Activated CD8-positive, alpha-beta memory T cell treated with anti-CD3 and anti-CD28 coated beads for 24 hours (primary cell): ENCODE measurements around the gene MYT1.
"Not testable (repeated sequence)": the region's sequence is repeated elsewhere in the genome, so short reads cannot be mapped to it uniquely, and the experiment has no call there.

Experiments
- DNase-seq: peaks from one replicate; pipeline ENCODE4 v3.0.0-alpha.2; 2020

Gene MYT1

GRCh38 chr20:64220891-64221527 is 56.8 kb downstream of the MYT1 start:
- DNase-seq: no peak

DNA sequence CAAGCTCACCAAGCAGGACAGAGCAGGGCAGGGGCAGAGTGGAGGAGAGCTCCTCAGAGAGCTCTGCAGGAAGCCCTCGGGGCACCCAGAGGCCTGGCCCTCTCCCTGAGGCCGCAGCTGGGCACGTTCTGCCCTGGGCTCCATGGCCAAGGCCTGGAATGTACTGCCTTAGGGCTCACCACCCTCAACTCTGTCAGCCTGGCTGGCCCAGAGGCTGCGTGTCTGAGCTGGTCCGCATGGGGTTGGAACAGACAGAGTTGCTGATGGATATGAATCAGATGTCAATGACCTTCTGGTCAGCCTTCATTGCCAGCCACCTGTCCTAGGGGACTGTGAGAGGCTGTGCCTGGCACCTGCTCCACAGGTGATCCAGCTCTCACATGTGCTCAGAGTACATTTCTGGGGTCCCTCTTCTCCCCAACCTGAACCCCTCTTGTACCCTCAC is 58.1 kb downstream of the MYT1 start:
- DNase-seq: no peak

DNA sequence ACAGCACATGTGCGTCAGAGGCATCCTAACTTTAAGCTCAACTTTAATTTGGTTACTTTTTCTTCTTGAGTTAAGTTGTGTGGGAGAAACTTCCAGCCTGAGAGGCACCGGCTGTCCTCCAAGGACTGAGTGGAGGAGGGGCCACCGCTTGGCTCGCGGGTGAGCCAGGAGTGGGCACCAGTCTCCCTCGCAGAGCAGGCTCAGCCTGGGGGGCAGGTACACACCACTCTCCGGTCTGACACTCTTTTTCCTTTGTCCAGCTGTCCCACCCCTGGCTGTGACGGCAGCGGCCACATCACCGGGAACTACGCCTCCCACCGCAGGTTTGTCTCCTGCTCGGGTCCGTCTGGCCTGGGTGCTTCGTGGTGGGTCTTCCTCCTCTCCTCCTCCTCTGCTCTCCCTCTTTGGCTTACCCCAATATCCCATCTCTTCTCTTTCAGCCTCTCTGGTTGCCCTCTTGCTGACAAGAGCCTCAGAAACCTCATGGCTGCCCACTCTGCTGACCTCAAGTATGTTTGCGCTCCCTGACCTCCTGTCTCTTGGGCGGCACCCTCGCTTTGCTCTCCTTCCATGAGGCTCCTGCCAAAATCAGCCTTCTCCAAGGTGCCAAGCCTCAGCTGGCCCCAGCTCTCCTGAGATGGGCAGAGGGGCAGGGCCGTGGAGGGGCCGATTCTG is 58.7 kb downstream of the MYT1 start:
- no peak for DNase-seq

GRCh38 chr20:64223526-64224067 is 59.3 kb downstream of the MYT1 start:
- DNase-seq: no peak

GRCh38 chr20:64224351-64225170 is 60.3 kb downstream of the MYT1 start:
- no peak for DNase-seq

- no peak for DNase-seq
Observed at GRCh38 chr20:64225171-64225595, 60.9 kb downstream of the MYT1 start.

DNA sequence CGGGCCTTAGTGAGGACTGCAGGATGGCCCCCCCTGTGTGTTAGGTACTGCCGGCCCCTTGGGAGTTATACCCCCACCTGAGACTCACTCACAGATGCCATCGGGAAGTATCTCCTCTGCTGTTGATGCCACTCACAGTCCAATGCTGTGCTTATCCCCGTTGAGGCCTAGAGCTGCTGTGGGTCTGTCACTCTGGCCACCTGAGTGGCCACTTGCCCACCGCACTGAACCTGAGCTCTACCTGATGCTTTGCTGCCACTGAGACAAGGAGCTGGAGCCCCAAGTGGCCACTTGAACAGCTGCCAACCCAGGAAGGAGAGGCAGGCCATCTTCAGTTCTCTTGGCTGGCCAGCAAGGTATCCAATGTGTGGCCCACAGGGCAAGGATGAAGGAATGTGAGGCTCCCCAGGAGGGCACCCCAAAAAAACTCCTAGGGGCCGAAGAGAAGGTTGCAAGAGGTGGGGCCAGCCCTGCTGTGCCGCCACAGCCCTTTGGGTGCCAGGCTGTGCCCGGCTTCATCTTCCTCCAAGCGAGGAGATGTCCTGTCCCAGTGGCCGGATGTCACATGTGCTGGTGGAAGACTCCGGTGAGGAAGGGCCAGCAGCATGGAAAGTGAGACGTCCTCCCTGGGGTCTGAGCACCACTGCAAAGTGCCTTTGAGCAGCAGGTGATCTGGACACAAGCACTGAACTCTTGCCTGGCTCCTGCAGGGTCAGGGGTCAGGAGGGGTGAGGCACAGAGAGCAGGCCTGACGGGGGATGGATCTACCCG is 61.8 kb downstream of the MYT1 start:
- DNase-seq: no peak

GRCh38 chr20:64226686-64227580 is 62.7 kb downstream of the MYT1 start:
- no peak for DNase-seq

- no peak for DNase-seq
Observed at GRCh38 chr20:64228086-64228653, 63.9 kb downstream of the MYT1 start.

DNA sequence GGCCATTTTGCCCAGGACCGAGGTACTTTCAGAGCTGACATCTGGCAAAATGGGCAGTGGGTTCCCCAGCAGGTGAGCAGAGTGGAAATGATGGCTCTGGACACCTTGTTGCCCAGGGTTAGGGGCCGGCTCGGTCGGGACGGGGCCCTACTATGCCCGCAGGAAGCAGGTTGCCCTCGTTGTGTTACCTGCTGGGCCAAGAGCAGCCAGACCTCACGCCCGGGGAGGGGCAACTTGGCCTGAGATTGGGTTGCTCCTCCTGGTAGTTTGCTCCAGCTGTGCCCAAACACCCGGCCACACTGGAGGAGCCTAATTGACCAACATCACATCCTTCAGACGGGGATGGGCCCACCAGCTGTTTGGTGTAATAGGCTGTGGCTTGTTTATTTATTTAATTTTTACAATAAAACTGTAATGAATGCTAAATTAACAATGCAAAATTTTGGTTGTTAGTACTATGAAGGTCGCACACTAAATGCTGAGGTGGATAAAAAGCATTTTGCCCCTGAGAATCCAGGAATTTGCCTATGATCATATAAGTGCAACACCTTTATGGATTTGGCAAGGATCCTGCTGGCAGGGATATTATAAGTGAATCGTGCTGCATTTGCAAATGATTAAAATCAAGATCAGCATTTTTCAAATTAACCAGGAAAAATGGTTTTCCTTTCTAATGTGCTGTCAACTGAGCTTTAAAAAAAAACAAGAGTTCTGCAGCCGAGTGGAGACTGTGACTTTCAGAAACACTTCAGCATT is 64.7 kb downstream of the MYT1 start:
- no peak for DNase-seq

DNA sequence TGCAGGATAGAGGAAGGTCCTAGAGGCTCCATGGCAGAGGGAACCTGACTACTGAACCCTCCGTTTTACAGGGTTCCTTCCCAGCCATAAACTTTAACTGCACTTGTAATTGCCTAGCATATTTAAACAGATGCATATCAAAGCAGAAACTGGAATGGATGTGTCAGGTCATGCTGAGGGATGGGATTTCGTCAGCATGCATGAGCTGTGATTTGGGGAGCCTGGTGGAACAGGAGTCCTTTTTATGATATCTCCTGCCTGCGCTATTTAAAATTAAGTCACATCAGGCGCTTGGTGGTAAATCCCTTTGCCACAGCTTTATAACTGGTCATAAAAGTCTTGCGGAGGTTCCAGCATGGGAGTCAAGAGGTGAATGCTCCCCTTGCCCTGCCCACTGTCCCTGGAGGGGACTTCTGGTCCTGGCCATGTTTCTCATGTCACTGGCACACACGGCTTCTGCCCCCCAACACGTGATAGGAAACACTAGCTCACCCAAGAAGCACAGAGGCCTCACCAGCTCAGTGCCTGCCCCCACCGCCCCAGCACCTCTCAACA is 65.3 kb downstream of the MYT1 start:
- DNase-seq: no peak

DNA sequence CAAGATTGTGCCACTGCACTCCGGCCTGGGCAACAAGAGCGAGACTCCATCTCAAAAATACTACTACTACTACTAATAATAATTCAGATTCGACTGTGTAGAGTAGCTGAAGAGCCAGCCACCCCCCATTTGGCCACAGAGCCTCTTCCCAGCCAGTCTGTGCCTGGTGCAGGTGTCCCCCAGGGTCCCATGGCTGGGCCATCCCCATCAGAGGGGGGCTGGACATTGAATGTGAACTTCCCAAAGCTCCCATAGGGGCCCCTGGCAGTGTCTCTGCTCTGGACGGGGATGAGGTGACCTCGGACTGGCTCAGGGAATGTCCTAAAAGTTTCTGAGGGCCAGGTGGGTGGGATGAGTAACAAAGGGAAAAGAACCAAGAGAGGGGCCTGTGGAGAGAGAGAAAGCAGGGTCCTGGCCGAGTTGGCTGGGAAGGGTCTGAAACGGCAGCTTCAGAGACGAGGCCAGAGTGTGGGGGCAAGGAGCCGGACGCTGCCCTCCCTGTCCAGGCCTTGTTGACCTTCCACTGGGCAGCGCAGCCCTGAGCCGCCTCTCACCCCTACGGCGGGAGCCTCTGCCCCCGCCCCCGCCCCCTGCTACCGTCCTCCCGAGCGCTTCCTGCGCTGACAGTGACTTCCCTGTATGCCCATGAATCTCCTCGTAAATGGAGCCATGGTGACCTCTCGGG is 66.4 kb downstream of the MYT1 start:
- DNase-seq: no peak

DNA sequence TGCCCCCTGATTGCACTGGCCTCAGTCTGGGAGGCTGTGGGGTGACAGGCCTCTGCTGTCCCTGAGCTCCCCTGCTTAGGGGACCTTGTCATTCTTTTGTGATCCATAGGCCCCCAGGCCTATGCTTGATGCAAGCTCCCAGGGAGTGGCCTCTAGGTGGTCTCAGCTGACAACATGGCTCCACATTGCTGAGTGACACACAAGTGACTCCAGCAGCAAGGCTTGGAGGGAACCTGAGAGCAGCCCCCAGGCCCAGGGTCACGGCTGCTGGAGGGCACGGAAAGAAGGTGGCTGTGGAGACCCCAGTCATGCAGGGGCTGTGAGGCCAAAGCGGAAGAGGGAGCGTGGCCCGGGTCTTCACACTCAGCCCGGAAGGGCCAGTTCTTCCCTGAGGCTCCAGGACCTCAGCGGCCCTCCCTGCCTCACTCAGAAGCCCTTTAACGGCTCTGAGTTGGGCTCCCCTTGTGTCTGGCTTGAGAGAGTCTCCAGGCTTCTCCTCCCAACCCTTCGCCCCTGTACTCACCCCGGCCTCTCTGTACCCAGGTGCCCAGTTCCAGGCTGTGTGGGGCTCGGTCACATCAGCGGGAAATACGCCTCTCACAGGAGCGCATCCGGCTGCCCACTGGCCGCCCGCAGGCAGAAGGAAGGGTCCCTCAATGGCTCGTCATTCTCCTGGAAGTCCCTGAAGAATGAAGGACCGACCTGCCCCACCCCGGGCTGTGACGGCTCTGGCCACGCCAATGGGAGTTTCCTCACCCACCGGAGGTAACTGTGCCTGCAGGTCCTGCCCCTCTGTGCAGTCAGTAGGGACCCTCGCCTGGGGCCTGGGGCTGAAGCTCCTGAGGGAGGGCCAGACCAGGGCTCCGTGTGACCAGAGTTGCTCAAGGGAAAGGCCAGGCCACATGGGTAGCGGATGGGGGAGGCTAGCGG is 67.6 kb downstream of the MYT1 start:
- no peak for DNase-seq

- no peak for DNase-seq
Observed at GRCh38 chr20:64232794-64233193, 68.5 kb downstream of the MYT1 start.

DNA sequence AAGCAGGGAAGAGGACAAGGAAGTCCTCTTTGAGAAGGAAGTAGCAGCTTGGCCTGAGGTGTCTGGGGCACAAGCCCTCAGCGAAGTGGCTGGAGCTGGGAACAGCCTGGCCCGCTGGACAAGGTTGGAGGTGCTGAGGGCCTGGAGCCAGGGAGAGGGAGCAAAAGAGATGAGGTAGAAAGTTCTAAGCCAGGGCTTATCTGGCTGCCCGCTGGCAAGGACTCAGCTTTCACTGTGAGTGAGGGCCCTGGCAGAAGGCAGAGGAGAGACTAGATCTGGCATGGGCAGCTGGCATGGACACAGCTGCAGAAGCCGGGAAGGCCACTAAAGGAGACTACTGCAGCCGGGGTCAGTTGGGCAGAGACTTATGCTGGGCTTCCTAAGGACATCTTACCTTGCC is 69.5 kb downstream of the MYT1 start:
- no peak for DNase-seq

- no peak for DNase-seq
Observed at GRCh38 chr20:64234291-64234791, 70.1 kb downstream of the MYT1 start.

DNA sequence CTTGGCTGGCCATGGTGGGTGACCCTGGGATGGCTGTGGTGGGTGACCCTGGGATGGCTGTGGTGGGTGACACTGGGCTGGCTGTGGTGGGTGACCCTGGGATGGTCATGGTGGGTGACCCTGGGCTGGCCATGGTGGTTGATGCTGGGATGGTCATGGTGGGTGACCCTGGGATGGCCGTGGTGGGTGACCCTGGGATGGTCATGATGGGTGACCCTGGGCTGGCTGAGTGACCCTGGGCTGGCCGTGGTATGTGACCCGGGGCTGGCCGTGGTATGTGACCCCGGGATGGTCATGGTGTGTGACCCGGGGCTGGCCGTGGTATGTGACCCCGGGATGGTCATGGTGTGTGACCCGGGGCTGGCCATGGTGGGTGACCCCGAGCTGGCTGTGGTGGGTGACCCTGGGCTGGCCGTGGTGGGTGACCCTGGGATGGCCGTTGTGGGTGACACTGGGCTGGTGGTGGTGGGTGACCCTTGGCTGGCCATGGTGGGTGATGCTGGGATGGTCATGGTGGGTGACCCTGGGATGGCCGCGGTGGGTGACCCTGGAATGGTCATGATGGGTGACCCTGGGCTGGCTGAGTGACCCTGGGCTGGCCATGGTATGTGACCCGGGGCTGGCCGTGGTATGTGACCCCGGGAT is 70.8 kb downstream of the MYT1 start:
- DNase-seq: not testable (repeated sequence)
